Endodermal cell (in vitro differentiated cells): Measurements from ENCODE around the gene ACSL5. TPM values are rescaled to one million over a fixed set of nuclear protein-coding genes. Genes with fewer than 3 reads are reported as not detected.

Experiments
- DNase-seq: peaks from one replicate; pipeline ENCODE4 v3.0.0-alpha.2; 2017
- H3K27ac ChIP-seq: 2 replicates; pipeline ENCODE4 v1.5.1; 2013; ENCODE audit warnings: mild to moderate bottlenecking, low read depth, low read length, moderate library complexity
- H3K27me3 ChIP-seq: 2 replicates; pipeline ENCODE4 v1.6.1; 2013; ENCODE audit warnings: mild to moderate bottlenecking, low read length, moderate library complexity; ENCODE audit not compliant: insufficient read depth, control insufficient read depth, poor library complexity, severe bottlenecking
- H3K36me3 ChIP-seq: 2 replicates; pipeline ENCODE4 v1.7.0; 2013; ENCODE audit warnings: mild to moderate bottlenecking, low read length, moderate library complexity; ENCODE audit not compliant: control insufficient read depth, insufficient read depth
- H3K4me1 ChIP-seq: one replicate; pipeline ENCODE4 v1.7.0; 2013; ENCODE audit warnings: low read length; ENCODE audit not compliant: control insufficient read depth, insufficient read depth
- H3K4me3 ChIP-seq: 2 replicates; pipeline ENCODE4 v1.5.1; 2013; ENCODE audit warnings: mild to moderate bottlenecking, low read length, moderate library complexity
- H3K9ac ChIP-seq: 2 replicates; pipeline ENCODE4 v1.6.1; 2013; ENCODE audit warnings: mild to moderate bottlenecking, low read length, moderate library complexity; ENCODE audit not compliant: poor library complexity, severe bottlenecking; ENCODE audit errors: extremely low read depth
- H3K9me3 ChIP-seq: 2 replicates; pipeline ENCODE4 v1.6.1; 2013; ENCODE audit warnings: mild to moderate bottlenecking, low read length, moderate library complexity; ENCODE audit not compliant: control insufficient read depth
- H3K27ac Mint-ChIP-seq: 2 replicates; pipeline ENCODE4 v1.8.0; 2020; ENCODE audit warnings: mixed read lengths
- H3K27me3 Mint-ChIP-seq: 2 replicates; pipeline ENCODE4 v1.8.0; 2021; ENCODE audit warnings: mild to moderate bottlenecking, mixed read lengths; ENCODE audit not compliant: insufficient read depth
- H3K36me3 Mint-ChIP-seq: 2 replicates; pipeline ENCODE4 v1.8.0; 2020; ENCODE audit warnings: low read depth, mixed read lengths
- H3K4me1 Mint-ChIP-seq: 2 replicates; pipeline ENCODE4 v1.8.0; 2020; ENCODE audit warnings: mixed read lengths
- H3K4me3 Mint-ChIP-seq: 2 replicates; pipeline ENCODE4 v1.8.0; 2020; ENCODE audit warnings: mild to moderate bottlenecking, moderate library complexity, mixed read lengths
- H3K9me3 Mint-ChIP-seq: 2 replicates; pipeline ENCODE4 v1.8.0; 2020; ENCODE audit warnings: mild to moderate bottlenecking, mixed read lengths
- WGBS, 2 experiments: methylation state at CpG; one replicate each; pipeline versions ENCODE4 v1.1.5 to v1.1.7; 2013; ENCODE audit warnings: missing lambda C conversion rate in 2 of 2, mixed read lengths in 1 of 2; ENCODE audit not compliant: insufficient coverage in 1 of 2, insufficient read length in 1 of 2; 5-methylcytosine and 5-hydroxymethylcytosine counted together
- total RNA-seq, 2 donors: library from RNA; stranded (reverse); fragmentation: NEBNext Ultra II Directional in 1 of 2; extraction: Animal tissue kit (Norgen Biotek cat#: 25700) in 1 of 2; gene quantifications; 2 replicates in 1 of 2; 3 replicates in 1 of 2; pipeline ENCODE4 v1.2.1, GENCODE V29; 2021
- TF ChIP-seq, protein P1 (sequence below): fragments of 200-600 bp; sonication (generic); conservative IDR thresholded peaks from 2 replicates; pipeline ENCODE4 v1.5.0; 2021; ENCODE audit warnings: antibody characterized with exemption, mild to moderate bottlenecking

ACSL5 gene
- total RNA-seq, 2 donors from 2014 or later = not detected

DNA sequence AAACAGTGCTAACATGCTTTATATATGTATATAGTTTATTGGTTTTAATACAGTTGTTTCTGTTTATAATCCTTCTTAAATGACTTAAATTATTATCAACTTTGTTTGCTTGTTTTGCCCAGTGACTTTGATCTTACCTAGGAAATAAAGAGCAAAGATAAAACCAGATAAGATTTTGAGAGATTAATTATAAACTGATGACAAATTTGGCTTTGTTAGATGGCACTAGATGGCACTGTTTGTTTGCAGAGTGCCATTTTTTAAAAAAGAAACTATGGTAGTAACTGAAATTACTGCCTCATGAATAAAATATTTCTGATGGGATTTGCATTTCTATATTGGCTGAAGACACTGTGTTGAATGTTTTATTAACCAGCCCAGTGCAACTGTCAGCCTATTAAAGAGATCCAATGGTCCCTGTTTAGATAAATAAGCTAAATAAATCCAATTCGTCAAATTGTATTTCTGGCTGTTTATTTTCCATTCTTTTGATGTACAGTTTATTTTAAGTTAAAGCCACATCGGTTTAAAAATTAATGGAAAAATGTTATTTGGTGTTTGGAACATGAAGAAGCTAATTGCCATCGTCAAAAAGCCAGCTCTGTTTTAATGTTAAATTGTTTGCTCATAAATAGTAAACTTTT lies 101.8 kb downstream of the ACSL5 start:
- Mint-ChIP-seq H3K36me3 (peaks cover 8% of the 10 kb centered on the region), H3K4me1 (peaks cover 4% of the 10 kb centered on the region), H3K27me3 (no peaks in the 10 kb centered on the region), H3K27ac (no peak overlapping the region), H3K4me3 (no peak overlapping the region), H3K9me3 (no peaks in the 10 kb centered on the region)
- TF ChIP-seq, protein P1, sequence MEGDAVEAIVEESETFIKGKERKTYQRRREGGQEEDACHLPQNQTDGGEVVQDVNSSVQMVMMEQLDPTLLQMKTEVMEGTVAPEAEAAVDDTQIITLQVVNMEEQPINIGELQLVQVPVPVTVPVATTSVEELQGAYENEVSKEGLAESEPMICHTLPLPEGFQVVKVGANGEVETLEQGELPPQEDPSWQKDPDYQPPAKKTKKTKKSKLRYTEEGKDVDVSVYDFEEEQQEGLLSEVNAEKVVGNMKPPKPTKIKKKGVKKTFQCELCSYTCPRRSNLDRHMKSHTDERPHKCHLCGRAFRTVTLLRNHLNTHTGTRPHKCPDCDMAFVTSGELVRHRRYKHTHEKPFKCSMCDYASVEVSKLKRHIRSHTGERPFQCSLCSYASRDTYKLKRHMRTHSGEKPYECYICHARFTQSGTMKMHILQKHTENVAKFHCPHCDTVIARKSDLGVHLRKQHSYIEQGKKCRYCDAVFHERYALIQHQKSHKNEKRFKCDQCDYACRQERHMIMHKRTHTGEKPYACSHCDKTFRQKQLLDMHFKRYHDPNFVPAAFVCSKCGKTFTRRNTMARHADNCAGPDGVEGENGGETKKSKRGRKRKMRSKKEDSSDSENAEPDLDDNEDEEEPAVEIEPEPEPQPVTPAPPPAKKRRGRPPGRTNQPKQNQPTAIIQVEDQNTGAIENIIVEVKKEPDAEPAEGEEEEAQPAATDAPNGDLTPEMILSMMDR = peak; percentile 58
- WGBS, 2 experiments = 89 to 91% methylated on average over 3 of the region's 3 CpGs
- Histone ChIP-seq H3K9ac (no peak overlapping the region), H3K9me3 (no peaks in the 10 kb centered on the region), H3K4me1 (no peaks in the 10 kb centered on the region), H3K27ac (no peak overlapping the region), H3K4me3 (no peak overlapping the region), H3K36me3 (peaks cover 6% of the 10 kb centered on the region), H3K27me3 (no peaks in the 10 kb centered on the region)
- no peak for DNase-seq

Other genes starting within 250 kb of the ACSL5 start
- 10 to 100 TPM; 18.5 to 21.3 TPM for gene GPAM, start 190.4 kb upstream of the ACSL5 start, total RNA-seq
- gene TECTB, start 90.7 kb upstream of the ACSL5 start, total RNA-seq = not detected
- 10 to 100 TPM; 30.4 to 35.7 TPM for gene ZDHHC6, start 72.8 kb downstream of the ACSL5 start, total RNA-seq
- 10 to 100 TPM; 27.0 to 29.9 TPM for gene VTI1A, start 73.1 kb downstream of the ACSL5 start, total RNA-seq